Neural cell (in vitro differentiated cells): Measurements from ENCODE around the gene FARP1.

ENCODE experiments used
- CTCF ChIP-seq: fragments of 450-650 bp; IDR thresholded peaks from 2 replicates; pipeline ENCODE4 v1.5.1; 2014; ENCODE audit warnings: antibody characterized with exemption, mild to moderate bottlenecking, moderate library complexity; ENCODE audit not compliant: poor library complexity, severe bottlenecking
- EP300 ChIP-seq: fragments of 450-650 bp; conservative IDR thresholded peaks from 2 replicates; pipeline ENCODE4 v1.6.1; 2014; ENCODE audit warnings: antibody characterized with exemption, mild to moderate bottlenecking, moderate library complexity; ENCODE audit not compliant: poor library complexity, severe bottlenecking
- EZH2 ChIP-seq: fragments of 200-600, 300-800 bp; shearing (Covaris generic), sonication (generic); IDR thresholded peaks from 2 replicates; pipeline ENCODE4 v1.6.1; 2014; ENCODE audit warnings: antibody characterized with exemption, low read length, borderline replicate concordance, mild to moderate bottlenecking; ENCODE audit not compliant: insufficient read depth, poor library complexity, severe bottlenecking
- POLR2AphosphoS5 ChIP-seq: IDR thresholded peaks from 2 replicates; pipeline ENCODE4 v1.6.1; 2012
- RAD21 ChIP-seq: fragments of 450-650 bp; conservative IDR thresholded peaks from 2 replicates; pipeline ENCODE4 v1.6.1; 2014; ENCODE audit warnings: antibody characterized with exemption, mild to moderate bottlenecking, moderate library complexity
- REST ChIP-seq: IDR thresholded peaks from 2 replicates; pipeline ENCODE4 v1.6.1; 2012; ENCODE audit warnings: borderline replicate concordance
- SMC3 ChIP-seq: fragments of 450-650 bp; conservative IDR thresholded peaks from 2 replicates; pipeline ENCODE4 v1.6.1; 2014; ENCODE audit warnings: antibody characterized with exemption, mild to moderate bottlenecking, moderate library complexity; ENCODE audit not compliant: poor library complexity
- TAF1 ChIP-seq: IDR thresholded peaks from 2 replicates; pipeline ENCODE4 v1.6.1; 2012; ENCODE audit warnings: low read depth

- TF ChIP-seq CTCF = no peak
- TF ChIP-seq TAF1 = no peak
- TF ChIP-seq EP300 = no peak
- TF ChIP-seq REST = no peak
- TF ChIP-seq SMC3 = no peak
- TF ChIP-seq RAD21 = no peak
- TF ChIP-seq EZH2 = no peak
- TF ChIP-seq POLR2AphosphoS5 = no peak
These were observed 307.1 kb downstream of the FARP1 start for GRCh38 chr13:98450026-98450425.
